Osteoblast (primary cell): ENCODE data around the gene JMJD1C. TPM values are rescaled to one million over a fixed set of nuclear protein-coding genes. Genes with fewer than 3 reads are reported as not detected.
"Not testable (repeated sequence)": the region's sequence is repeated elsewhere in the genome, so short reads cannot be mapped to it uniquely, and the experiment has no call there.

Source experiments
- DNase-seq: peaks from one replicate; pipeline ENCODE4 v3.0.0; 2011; ENCODE audit warnings: low spot score, mixed read lengths; ENCODE audit not compliant: insufficient read length; ENCODE audit errors: missing footprints
- H2AFZ ChIP-seq: 2 replicates; pipeline ENCODE4 v1.6.0; 2011; ENCODE audit warnings: mild to moderate bottlenecking, low read length
- H3K27ac ChIP-seq: 2 replicates; pipeline ENCODE4 v1.5.1; 2011; ENCODE audit warnings: mild to moderate bottlenecking, low read depth, low read length, moderate library complexity
- H3K27me3 ChIP-seq: 2 replicates; pipeline ENCODE4 v1.6.0; 2012; ENCODE audit warnings: mild to moderate bottlenecking, control low read depth, inconsistent platforms, low read length, moderate library complexity; ENCODE audit not compliant: insufficient read depth
- H3K36me3 ChIP-seq: 2 replicates; pipeline ENCODE4 v1.5.1; 2011; ENCODE audit warnings: mild to moderate bottlenecking, low read length, control low read depth, moderate library complexity; ENCODE audit not compliant: insufficient read depth
- H3K4me1 ChIP-seq: 2 replicates; pipeline ENCODE4 v1.5.1; 2011; ENCODE audit warnings: mild to moderate bottlenecking, low read length, control low read depth, moderate library complexity; ENCODE audit not compliant: insufficient read depth
- H3K4me2 ChIP-seq: 2 replicates; pipeline ENCODE4 v1.6.0; 2011; ENCODE audit warnings: mild to moderate bottlenecking, low read length; ENCODE audit not compliant: insufficient read depth
- H3K4me3 ChIP-seq: fragments of 200-600 bp; sonication (generic); 3 replicates; pipeline ENCODE4 v1.5.1; 2012; ENCODE audit warnings: mild to moderate bottlenecking, low read length, inconsistent platforms; ENCODE audit not compliant: insufficient read depth
- H3K79me2 ChIP-seq: 2 replicates; pipeline ENCODE4 v1.6.0; 2012; ENCODE audit warnings: mild to moderate bottlenecking, low read length, control low read depth, inconsistent platforms; ENCODE audit not compliant: insufficient read depth
- H3K9me3 ChIP-seq: 2 replicates; pipeline ENCODE4 v1.5.1; 2011; ENCODE audit warnings: low read depth, low read length, control low read depth
- H4K20me1 ChIP-seq: 2 replicates; pipeline ENCODE4 v1.6.0; 2012; ENCODE audit warnings: mild to moderate bottlenecking, low read length, control low read depth; ENCODE audit not compliant: insufficient read depth
- CTCF ChIP-seq: IDR thresholded peaks from 2 replicates; pipeline ENCODE4 v1.5.1; 2011; ENCODE audit warnings: mild to moderate bottlenecking, low read depth, low read length, moderate library complexity; ENCODE audit errors: extremely low read depth
- total RNA-seq: library from RNA; depleted of rRNA; stranded (reverse); fragments of >200 nt; gene quantifications from 2 replicates; pipeline ENCODE4 v1.2.3, GENCODE V29; 2012

The JMJD1C gene
- total RNA-seq, 1 donor = 92.6 TPM

- Histone ChIP-seq H3K27me3 (no peaks in the 10 kb centered on the region), H2AFZ (no peak overlapping the region), H3K36me3 (peaks cover 43% of the 10 kb centered on the region), H3K79me2 (peaks cover 31% of the 10 kb centered on the region), H3K4me2 (no peak overlapping the region), H3K9me3 (no peaks in the 10 kb centered on the region), H3K4me1 (peaks cover 6% of the 10 kb centered on the region), H3K27ac (no peak overlapping the region), H3K4me3 (no peak overlapping the region), H4K20me1 (peaks cover 22% of the 10 kb centered on the region)
- no peak for DNase-seq
- no peak for TF ChIP-seq CTCF
Observed at GRCh38 chr10:63155388-63156020, 310.3 kb downstream of the JMJD1C start.

- Histone ChIP-seq H3K79me2 (peaks cover 37% of the 10 kb centered on the region), H3K9me3 (no peaks in the 10 kb centered on the region), H3K4me3 (no peak overlapping the region), H4K20me1 (peaks cover 24% of the 10 kb centered on the region), H2AFZ (no peak overlapping the region), H3K4me2 (no peak overlapping the region), H3K4me1 (peaks cover 6% of the 10 kb centered on the region), H3K27ac (no peak overlapping the region), H3K36me3 (peaks cover 46% of the 10 kb centered on the region), H3K27me3 (no peaks in the 10 kb centered on the region)
- no peak for DNase-seq
- TF ChIP-seq CTCF = no peak
Observed at GRCh38 chr10:63154546-63155387, 311.0 kb downstream of the JMJD1C start.

- Histone ChIP-seq H3K36me3 (peaks cover 46% of the 10 kb centered on the region), H3K79me2 (peaks cover 44% of the 10 kb centered on the region), H4K20me1 (peaks cover 26% of the 10 kb centered on the region)
- not testable (repeated sequence) for H3K9me3 ChIP-seq, H3K27ac ChIP-seq, H2AFZ ChIP-seq, H3K27me3 ChIP-seq, H3K4me3 ChIP-seq, H3K4me1 ChIP-seq, DNase-seq, H3K4me2 ChIP-seq
Observed at GRCh38 chr10:63153868-63154545, 311.8 kb downstream of the JMJD1C start.

GRCh38 chr10:63150745-63151144, 315.0 kb downstream of the JMJD1C start:
- peaks cover 54% of the 10 kb centered on the region for H3K36me3 ChIP-seq
- H3K4me3 ChIP-seq = no peak overlapping the region
- peaks cover 71% of the 10 kb centered on the region for H3K79me2 ChIP-seq
- H2AFZ ChIP-seq = no peak overlapping the region
- no peaks in the 10 kb centered on the region for H3K9me3 ChIP-seq
- H3K4me2 ChIP-seq = no peak overlapping the region
- H3K27me3 ChIP-seq = no peaks in the 10 kb centered on the region
- H3K4me1 ChIP-seq = peaks cover 5% of the 10 kb centered on the region
- no peak for TF ChIP-seq CTCF
- H3K27ac ChIP-seq = no peak overlapping the region
- DNase-seq = no peak
- H4K20me1 ChIP-seq = peaks cover 32% of the 10 kb centered on the region
